ENCODE measurements around the gene ADSL.

ADSL gene

DNA sequence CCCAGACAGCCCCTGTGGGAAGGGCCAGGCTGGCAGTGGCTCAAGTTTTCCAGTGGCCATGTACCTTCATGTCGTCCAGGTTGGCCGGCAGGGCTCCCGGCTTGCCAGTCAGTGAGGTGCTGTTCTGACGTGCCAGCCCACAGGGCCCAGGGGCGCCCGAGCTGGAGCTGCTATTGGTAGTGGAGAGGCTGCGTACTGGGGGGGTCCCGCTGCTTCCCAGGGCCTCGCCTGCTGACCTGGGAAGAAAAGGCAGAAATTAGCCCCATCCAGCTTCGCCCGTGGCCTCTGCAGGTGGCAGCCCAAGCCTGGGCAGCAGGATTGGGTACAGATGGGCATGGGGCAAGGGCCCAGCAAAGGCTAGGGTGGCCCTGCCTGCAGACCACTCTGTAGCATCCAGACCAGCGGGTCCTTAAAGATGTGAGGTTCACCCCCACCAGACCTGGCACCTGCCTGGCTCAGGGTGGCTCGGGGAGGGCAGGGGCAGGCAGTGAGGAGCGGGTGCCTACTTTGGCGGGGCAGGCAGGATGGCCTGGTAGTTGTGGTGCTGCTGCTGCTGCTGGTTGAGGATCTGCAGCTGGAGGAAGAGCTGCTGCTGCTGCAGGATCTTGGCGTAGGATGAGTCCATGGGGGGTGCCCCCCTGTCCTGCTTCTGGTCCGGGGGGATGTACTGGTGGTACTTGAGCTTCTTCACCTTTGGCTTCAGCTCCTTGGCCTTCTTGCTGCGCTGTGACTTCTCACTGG is 74.2 kb downstream of the ADSL start:
- DNase-seq: no peak

DNA sequence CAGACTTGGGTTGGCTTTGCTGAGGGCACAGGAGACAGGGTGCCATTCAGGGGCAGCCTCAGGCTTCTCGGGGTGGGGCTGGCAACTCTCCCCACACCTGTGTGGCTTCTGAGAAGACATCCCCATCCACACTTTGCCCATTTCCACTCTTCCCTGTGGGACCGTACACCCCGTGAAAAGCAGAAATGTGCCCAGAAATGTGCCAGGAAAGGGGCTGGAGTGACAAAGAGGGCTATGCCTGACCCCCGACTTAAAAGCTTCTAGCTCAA is 74.7 kb downstream of the ADSL start:
- DNase-seq: no peak

DNA sequence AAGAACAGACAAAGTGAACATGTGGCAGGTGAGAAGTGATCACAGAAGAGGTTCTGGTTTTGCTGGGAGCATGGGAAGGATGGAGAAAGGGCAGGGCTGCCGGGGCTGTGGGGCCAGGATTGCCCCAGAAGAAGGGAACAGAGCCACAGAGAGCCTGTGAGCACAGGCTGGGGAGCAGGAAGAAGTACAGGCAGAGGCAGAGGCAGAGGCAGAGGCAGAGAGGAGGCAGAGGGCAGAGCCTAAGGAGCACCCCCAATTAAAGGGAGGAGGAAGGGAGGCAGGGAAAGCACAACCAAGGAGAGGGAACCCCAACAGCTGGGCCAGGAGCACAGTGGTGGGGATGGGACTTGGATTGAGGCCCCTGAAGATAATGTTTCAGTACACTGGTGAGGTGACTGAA is 75.6 kb downstream of the ADSL start:
- DNase-seq: no peak

DNA sequence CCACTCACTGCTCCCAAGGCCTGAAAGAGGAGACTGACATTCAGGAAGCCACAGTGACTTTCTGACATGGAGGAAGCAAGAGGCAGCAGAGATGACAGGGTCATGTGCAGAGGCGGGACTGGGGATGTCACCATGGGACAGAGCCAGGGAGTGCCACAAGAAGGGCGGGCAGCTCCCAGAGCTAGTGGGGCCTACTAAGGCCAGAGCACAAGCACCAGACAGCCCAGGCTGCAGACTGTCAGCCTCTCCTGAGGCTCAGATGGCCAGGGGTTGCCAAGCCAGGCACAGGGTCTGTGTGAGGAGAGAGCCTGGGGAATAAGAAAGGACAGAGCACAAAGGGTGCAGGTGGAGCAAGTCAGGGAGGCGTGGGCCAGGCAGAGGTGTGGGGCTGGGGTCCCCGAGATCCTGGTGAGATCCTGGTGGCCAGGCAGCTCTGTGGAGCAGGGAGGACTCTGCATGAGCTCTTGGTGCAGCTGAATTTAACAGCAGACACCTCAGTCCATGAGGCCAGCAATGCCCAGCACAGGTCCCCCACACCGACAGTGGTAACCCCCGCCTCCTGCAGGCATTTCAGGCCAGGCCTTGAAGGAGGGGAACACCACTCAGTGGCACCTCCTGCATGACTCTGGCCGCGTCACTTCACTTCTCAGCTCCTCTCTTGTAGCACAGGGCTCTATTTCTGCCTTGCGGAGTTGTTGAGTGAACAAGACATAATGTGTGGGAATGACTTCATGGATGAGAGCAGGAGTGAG is 76.4 kb downstream of the ADSL start:
- no peak for DNase-seq

DNA sequence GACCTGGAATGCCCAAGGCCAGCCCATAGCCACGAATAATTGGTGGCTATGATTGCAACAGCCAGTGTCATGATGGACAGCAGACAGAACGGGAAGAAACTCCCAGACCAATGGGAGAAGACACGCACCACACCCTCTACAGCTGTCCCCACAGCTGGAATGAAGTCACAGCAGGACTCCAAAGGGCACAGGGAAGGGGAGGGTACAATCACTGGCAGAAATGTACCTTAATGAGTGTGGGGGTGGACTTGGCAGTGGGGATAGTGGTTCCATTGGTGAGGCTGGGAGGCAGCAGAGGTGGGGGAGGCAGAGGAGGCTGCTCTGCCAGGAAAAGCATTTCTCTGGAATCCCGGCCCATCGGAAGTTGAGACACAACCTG is 77.0 kb downstream of the ADSL start:
- no peak for DNase-seq

DNA sequence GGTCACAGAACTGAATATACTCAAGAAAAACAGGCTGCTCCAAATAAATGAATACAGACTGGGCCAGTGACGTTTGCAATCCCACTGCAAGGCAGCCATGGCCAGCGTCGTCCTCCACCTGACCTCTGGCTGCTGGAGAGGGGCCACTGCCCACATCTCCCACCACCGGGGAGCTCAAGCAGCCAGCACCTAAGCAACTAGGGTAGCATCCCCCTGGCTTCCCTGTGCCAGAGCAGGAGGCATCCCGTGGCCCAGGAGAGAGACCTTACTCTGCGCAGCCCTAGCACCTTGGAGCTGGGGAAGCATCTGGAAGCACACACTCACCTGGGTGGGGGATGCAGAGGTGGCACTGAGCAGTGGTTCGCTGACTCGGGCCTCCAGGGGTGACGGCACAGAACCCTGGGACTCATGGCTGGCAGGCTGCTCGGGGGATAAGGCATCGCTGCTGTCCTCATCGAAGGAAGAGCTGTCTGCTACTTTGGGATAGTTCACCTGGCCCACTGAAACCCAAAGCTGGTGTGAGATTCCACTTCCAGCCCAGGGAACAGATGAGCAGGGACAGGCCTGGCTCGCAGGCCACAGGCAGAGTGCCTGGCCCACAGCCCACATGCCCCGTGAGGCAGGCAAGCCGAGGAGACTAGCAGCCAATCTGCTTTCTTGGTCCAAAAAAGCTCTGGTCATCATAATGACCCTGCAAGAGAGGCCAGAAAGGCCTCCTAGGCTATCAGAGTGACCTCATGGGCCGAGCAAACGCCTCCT is 77.8 kb downstream of the ADSL start:
- no peak for DNase-seq

DNA sequence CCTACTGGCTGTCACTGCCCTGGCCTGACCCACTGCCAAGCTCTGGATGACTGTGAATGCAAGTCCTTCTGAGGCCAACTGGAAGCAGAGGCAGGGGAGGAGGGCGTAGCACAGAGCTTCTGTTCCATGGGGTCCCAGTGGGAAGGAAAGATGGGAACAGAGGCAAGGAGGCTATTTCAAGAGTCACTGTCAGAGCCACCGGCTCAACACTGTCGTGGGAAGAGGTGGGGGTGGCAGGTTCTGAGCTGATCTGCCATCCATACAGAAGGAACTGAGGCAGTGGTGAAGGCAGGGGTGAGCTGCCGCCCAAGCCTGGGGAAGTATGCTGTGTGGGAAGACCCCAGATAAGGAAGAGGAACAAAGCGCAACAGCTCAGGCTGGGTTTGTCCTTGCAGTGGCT is 78.8 kb downstream of the ADSL start:
- no peak for DNase-seq

DNA sequence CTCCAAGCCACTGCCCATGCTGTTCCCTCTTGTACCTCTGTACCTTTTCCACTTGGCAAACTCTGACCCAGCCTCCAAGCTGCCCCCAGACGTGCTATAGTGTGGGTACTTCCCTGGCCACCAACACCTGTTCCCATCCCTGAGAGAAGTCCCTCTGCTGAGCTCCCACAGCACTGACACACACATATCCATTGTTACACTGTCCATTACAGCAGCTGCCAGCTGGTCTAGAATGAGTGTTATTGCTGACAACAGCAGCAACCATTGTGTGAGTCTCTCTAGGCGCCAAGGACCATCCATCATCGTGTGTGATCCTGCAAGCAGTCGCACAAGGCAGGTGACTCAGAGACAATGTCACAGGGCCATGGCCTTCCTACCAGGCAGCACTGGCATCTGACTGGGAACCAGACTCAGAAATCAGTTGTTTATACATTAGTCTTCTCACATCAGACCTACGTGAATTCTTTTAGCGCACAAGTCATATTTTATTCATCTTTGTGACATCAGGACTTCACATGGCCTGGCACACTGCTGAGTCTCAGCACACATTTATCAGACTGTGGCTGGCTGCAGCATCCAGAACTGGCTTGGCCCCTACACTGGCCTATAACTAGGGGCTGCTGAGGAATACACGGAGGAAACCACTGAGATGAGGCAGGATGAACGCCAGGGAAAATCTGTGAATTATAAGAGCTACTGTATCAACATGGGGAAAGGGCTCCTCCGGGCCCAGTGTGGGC is 80.5 kb downstream of the ADSL start:
- DNase-seq: no peak

DNA sequence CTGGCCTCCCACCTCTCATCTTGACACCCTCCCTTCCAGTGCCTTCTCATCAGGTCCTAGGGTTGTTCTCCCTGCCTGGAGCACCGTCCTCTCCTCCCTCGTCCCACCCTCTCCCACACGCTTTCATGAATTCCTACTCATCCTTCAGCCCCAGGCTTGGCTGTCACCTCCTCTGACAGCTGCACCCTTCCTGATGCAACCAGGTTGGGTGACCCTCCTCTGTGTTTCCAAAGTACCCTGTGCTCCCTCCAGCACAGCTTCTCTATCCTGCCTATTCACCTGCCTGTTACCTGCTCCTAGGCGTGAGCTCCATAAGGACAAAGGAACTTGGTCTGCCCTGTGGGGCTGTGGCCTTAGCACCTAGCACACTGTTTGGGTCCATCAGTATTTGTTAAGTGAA is 82.5 kb downstream of the ADSL start:
- no peak for DNase-seq

DNA sequence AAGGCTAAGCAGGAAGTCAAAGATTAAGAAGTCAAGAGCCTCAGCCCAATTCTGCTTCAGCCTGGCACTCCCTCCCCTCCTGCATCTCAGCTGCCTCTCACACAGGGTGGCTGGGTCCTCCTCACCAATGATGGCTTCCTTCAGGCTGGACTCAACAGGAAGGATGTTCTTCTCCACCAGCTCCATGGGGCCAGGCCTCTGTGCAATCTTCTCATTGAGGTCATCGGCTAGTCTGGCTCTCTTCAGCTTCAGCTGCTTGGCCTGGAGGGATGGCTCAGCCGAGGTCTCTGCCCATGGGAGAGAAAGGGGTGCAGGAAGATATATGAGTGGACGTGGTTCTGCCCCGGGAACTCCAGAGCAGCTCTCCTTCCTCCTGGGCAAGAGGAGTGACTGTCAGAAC is 83.2 kb downstream of the ADSL start:
- DNase-seq: no peak

DNA sequence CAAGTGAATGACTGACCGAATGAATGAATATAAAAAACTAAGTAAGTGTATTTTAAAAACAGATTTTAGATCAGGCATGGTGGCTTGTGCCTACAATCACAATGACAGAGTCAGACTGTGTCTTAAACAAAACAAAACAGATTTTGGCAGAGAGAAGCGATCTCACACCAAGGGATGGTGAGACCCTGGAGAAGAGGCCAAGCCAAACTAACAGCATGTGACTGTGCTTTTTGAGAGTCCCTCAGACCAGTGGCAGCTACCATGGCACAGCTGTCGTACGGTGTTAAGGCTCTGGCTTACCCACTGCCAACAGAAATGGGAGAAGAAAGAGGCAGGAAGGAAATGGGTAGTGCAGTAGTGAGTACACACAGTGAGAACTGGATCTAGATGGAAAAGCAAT is 84.7 kb downstream of the ADSL start:
- DNase-seq: no peak

DNA sequence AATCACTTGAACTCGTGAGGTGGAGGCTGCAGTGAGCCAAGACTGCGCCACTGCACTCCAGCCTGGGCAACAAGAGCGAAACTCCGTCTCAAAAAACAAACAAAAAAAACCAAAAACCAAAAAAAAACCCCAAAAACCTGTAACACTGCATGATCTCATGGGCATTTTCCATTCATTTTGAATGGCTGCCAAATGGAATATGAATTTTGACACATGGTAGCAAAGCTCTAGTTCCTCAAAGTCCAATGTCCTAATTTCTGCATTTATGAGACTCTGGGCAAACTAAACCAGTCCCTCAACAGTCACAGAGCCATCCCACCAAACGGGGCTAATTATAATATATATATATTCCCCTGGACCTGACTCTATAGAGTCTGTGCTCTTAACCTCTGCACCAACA is 85.9 kb downstream of the ADSL start:
- no peak for DNase-seq

DNA sequence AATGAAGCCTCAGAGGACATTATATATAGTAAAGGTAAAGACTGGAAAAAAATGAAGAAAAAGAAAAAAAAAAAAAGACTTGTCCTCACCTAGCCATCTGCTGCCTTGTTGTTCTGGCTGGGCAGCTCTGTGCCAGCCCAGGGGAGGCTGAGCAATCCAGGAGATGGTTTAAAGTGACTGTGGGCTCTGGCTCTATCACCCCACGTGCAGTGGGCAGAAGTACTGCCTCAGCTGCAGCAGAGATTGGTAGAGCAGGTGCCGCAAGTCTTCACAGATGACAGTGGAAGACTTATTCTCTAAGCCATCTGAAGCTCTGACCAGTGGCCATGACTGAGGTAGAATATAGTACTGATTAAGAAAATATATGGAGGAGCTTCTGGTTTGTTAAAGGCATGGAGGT is 86.3 kb downstream of the ADSL start:
- DNase-seq: no peak

DNA sequence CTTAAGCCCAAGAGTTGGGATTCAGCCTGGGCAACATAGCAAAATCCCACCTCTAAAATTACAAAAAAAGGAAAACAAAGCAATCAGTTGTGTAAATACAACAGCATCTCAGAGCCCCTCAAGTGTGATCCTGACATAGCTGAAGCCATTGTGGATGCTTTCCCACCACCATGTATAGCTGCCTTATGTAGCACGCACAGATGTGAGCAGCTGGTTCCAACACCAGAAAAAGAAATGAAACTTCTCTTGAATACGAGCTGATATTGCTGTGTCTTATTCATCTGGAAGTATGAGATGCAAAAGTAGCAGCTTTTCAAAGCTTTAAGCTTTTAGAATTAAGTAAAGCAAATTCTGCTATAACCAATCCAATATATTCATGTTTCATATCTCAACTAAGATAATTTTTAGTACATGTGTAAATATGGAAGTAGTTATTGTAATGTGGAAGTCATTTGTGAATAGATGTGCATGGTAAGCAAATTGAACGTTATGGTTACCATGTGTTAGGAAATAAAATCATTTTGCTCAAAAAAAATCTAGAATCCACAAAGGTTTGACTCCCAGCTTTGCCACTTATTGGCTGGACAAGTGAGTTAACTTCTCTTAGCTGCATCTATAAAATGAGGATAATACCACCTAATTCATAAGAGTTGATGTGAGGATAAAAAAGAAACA is 87.3 kb downstream of the ADSL start:
- no peak for DNase-seq

DNA sequence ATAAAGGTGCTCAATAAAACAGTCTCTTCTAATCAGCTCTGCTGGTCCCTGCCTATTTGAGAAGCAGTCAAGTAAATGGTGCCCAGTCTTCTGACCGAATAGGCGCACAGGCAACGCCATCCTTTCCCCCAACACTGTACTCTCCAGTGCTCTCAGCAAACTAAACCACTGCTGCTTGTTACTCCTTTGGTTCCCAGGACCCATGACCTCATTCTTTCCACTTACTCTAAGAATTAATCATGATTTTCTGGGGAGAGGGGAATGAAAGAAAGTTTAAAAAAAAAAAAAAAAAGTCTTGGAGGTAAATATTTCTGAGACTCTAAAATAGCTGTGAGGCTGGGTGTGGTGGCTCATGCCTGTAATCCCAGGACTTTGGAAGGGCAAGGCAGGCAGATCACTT is 87.8 kb downstream of the ADSL start:
- no peak for DNase-seq

DNA sequence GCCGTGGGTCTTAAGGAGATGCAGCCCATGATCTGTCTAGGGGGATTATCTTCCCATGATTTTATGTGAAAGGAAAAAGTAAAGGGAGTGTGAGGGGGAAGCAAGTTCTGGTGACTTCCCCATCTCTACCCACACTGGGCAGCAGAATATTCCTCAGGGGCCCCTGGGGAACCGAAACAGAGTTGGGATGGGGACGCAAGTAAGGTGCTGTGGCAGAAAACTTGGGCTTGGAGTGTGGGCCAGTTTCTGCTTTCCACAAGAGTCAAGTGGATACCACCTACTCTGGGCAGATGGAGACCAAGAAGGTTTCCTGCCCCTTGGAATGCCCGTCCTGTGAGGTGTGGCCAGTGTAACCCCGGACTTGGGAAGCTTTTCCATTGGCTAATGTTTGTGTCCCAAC is 88.4 kb downstream of the ADSL start:
- no peak for DNase-seq

DNA sequence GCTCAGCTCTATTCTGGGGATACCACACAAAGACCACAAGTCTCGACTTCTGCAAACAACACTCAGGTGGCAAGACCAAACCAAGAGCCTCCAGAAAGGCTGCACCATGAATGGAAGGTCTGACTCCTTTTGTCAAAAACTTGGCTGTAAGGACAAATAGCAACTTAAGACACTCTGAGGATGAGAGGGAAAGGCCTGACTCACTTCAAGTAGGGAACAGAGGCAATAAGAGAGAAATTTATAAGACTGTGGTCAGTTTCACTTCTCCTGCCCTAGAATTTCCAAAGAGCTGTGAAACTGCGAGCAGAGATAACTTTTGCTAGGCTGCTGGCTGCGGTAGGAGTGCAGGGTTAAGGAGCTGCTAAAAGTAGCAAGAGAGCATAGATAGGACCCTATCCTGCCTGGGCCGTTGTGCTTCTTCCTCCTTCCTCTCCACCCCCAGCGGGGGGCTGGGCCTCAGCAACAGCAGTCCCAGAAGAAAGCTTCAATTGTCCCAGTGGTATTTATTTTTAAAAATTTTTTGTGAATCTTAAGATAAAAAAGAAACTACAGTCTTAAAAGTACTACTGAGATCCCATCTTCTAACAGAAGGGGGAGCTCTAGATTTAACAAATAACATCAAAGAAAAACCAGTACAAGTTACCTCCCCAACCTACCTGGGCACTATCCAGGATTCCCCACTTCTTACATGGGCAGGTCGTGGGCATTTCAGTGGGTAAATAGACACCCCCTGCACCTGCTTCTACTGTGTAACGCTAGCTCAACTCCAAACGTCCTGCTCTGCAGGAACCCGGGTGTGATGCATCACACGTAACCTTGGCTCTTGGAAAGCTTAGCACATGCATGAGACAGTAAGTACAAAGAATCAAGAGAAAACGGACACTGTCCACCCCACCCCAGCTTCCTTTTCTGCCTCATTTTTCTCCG is 90.5 kb downstream of the ADSL start:
- DNase-seq: peak; percentile 42 to 71

Data from CD4-positive, alpha-beta T cell treated with Interleukin-4 for 1 hour (primary cell).